Activated naive CD8-positive, alpha-beta T cell (primary cell): ENCODE measurements around the gene SLC2A11.
"Not testable (repeated sequence)": the region's sequence is repeated elsewhere in the genome, so short reads cannot be mapped to it uniquely, and the experiment has no call there.

ENCODE experiments used
- H3K27ac Mint-ChIP-seq: one replicate; pipeline ENCODE4 v1.8.0; 2021; ENCODE audit warnings: mixed read lengths
- H3K27me3 Mint-ChIP-seq: one replicate; pipeline ENCODE4 v1.8.0; 2021; ENCODE audit warnings: mixed read lengths
- H3K36me3 Mint-ChIP-seq: one replicate; pipeline ENCODE4 v1.8.0; 2021; ENCODE audit warnings: mixed read lengths
- H3K4me1 Mint-ChIP-seq: one replicate; pipeline ENCODE4 v1.8.0; 2021; ENCODE audit warnings: low read depth, mixed read lengths
- H3K4me3 Mint-ChIP-seq: one replicate; pipeline ENCODE4 v1.8.0; 2021; ENCODE audit warnings: mild to moderate bottlenecking, mixed read lengths
- H3K9me3 Mint-ChIP-seq: one replicate; pipeline ENCODE4 v1.8.0; 2021; ENCODE audit warnings: low read depth, mixed read lengths

SLC2A11 gene

GRCh38 chr22:23849009-23850006, 8.4 kb upstream of the SLC2A11 start:
- Mint-ChIP-seq H3K27me3 (no peaks in the 10 kb centered on the region), H3K9me3 (no peaks in the 10 kb centered on the region)

GRCh38 chr22:23850136-23850611, 7.5 kb upstream of the SLC2A11 start:
- Mint-ChIP-seq H3K27me3 (no peaks in the 10 kb centered on the region), H3K9me3 (no peaks in the 10 kb centered on the region), H3K27ac (no peak overlapping the region), H3K4me3 (no peak overlapping the region), H3K36me3 (no peaks in the 10 kb centered on the region), H3K4me1 (peaks cover 5% of the 10 kb centered on the region)

More at GRCh38 chr22:23849009-23850006, 8.4 kb upstream of the SLC2A11 start:
- H3K4me3 Mint-ChIP-seq: no peak overlapping the region
- peaks cover 5% of the 10 kb centered on the region for H3K4me1 Mint-ChIP-seq
- no peak overlapping the region for H3K27ac Mint-ChIP-seq
- no peaks in the 10 kb centered on the region for H3K36me3 Mint-ChIP-seq

DNA sequence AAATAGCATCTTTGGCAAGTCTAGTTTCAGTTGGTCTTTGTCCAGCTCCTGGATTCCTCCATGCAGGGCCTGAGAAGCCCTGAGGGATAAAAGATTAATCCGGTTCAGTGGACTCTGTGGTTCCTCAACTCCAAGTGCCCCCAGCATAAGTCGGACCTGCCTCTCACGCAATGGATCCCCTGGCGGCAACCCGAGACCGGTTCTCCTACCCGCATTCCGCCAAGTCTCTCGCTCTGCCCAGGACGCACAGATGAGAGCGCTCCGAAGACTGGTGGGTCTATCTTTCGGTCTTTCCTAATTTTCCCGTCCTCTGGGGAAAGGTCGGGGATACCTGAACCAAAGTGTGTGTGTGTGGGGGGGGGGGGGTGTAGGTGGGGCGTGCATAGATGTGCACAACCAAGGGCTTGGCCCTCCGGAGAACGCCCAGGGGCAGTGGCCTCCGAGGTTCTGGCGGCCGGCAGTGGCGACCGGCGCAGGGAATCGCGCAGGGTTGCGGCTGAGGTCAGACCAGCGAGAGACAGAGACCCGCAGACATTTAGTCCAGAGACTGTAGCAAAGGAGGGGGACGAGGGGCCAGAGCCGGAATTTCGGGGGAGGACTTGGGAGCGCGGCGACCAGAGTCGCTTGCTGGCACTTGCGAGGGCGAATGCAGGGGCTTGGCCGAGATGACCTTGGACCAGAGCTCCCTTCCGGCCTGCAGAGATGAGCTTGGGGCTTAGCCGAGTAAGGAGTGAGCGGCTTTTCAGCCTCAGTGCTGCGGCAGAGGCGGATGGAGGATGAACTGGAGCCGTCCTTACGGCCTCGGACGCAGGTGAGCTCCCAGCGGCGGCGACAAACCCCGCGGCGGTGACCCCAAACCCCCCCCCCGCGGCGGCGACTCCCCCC, 712 bp upstream of the SLC2A11 start:
- Mint-ChIP-seq H3K27ac (no peak overlapping the region), H3K9me3 (no peaks in the 10 kb centered on the region), H3K36me3 (no peaks in the 10 kb centered on the region), H3K27me3 (no peaks in the 10 kb centered on the region), H3K4me3 (peak overlapping the region; percentile 92), H3K4me1 (peaks cover 14% of the 10 kb centered on the region)

GRCh38 chr22:23858484-23858815, 775 bp downstream of the SLC2A11 start:
- H3K4me1 Mint-ChIP-seq: peaks cover 16% of the 10 kb centered on the region
- H3K9me3 Mint-ChIP-seq: no peaks in the 10 kb centered on the region
- peak overlapping the region; percentile 92 for H3K4me3 Mint-ChIP-seq
- H3K27ac Mint-ChIP-seq: peak overlapping the region; percentile 77
- peaks cover 3% of the 10 kb centered on the region for H3K36me3 Mint-ChIP-seq
- H3K27me3 Mint-ChIP-seq: no peaks in the 10 kb centered on the region

GRCh38 chr22:23859201-23859600, 1.5 kb downstream of the SLC2A11 start:
- Mint-ChIP-seq H3K4me1 (peaks cover 16% of the 10 kb centered on the region), H3K4me3 (peak overlapping the region; percentile 92), H3K9me3 (no peaks in the 10 kb centered on the region), H3K27me3 (no peaks in the 10 kb centered on the region), H3K36me3 (peaks cover 3% of the 10 kb centered on the region), H3K27ac (no peak overlapping the region)

GRCh38 chr22:23860187-23860586, 2.5 kb downstream of the SLC2A11 start:
- peaks cover 16% of the 10 kb centered on the region for H3K4me1 Mint-ChIP-seq
- not testable (repeated sequence) for H3K27me3 Mint-ChIP-seq, H3K4me3 Mint-ChIP-seq, H3K9me3 Mint-ChIP-seq, H3K36me3 Mint-ChIP-seq, H3K27ac Mint-ChIP-seq

GRCh38 chr22:23862103-23862502, 4.4 kb downstream of the SLC2A11 start:
- peaks cover 7% of the 10 kb centered on the region for H3K36me3 Mint-ChIP-seq
- peaks cover 16% of the 10 kb centered on the region for H3K4me1 Mint-ChIP-seq
- H3K27ac Mint-ChIP-seq: no peak overlapping the region
- no peak overlapping the region for H3K4me3 Mint-ChIP-seq
- H3K27me3 Mint-ChIP-seq: no peaks in the 10 kb centered on the region
- no peaks in the 10 kb centered on the region for H3K9me3 Mint-ChIP-seq

DNA sequence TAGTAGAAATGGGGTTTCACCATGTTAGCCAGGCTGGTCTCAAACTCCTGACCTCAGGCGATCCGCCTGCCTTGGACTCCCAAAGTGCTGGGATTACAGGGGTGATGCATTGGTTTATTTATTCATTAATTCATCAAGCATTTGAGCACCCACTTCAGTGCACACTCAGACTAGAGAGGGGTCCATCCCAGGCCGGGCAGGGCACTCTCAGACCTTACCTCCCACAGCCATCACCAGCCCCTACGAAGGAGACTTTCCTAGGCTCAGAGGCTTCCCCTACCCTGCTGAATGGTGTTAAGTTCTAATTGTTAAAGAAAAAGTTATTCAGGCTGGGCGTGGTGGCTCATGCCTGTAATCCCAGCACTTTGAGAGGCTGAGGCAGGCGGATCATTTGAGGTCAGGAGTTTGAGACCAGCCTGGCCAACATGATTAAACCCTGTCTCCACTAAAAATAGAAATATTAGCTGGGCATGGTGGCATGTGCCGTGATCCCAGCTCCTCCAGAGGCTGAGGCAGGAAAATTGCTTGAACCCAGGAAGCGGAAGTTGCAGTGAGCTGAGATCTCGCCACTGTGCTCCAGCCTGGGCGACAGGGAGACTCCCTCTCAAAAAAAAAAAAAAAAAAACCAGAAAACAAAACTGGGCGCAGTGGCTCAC, 7.0 kb downstream of the SLC2A11 start:
- H3K27me3 Mint-ChIP-seq, H3K36me3 Mint-ChIP-seq, H3K27ac Mint-ChIP-seq, H3K4me3 Mint-ChIP-seq, H3K9me3 Mint-ChIP-seq, H3K4me1 Mint-ChIP-seq: not testable (repeated sequence)

DNA sequence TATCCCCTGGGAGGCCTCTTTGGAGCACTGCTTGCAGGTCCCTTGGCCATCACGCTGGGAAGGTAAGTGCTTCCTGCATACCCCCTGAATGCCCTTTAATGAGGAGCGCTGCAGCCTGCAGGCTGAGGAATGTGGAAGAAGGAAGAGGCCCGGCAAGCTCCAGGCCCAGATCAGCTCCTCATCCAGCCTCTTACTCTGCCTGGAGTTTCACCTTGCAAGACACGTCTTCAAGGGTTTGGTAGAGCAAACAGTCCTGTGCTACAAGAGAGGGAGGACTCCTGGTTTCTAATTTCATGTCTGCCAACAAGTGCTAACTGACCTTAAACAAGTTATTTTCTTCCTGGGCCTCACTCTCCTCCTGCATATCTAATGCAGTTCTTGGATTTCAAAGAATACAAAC, 10.9 kb downstream of the SLC2A11 start:
- Mint-ChIP-seq H3K4me3 (no peak overlapping the region), H3K27me3 (no peaks in the 10 kb centered on the region), H3K9me3 (no peaks in the 10 kb centered on the region), H3K27ac (no peak overlapping the region), H3K36me3 (peaks cover 8% of the 10 kb centered on the region), H3K4me1 (no peaks in the 10 kb centered on the region)

- H3K27ac Mint-ChIP-seq: no peak overlapping the region
- no peaks in the 10 kb centered on the region for H3K27me3 Mint-ChIP-seq
- H3K4me3 Mint-ChIP-seq: no peak overlapping the region
- H3K36me3 Mint-ChIP-seq: peaks cover 12% of the 10 kb centered on the region
- no peaks in the 10 kb centered on the region for H3K4me1 Mint-ChIP-seq
- H3K9me3 Mint-ChIP-seq: no peaks in the 10 kb centered on the region
These were observed 17.2 kb downstream of the SLC2A11 start for GRCh38 chr22:23874871-23875270.

DNA sequence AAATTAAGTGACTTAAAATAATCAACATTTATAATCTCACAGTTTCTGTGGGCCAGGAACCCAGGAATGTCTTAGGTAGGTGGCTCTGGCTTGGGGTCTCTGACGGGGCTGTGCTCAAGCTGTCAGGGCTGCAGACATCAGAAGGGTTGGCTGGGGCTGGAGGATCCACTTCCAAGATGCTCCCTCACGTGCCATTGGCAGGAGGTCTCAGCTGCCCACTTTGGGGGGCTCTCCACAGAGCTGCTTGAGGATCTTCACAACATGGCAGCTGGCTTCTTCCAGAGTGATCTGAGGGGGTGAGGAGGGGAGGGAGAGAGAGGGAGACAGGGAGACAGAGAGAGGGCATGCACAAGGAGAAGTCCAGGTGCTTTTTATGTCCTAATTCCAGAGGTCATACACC, 18.1 kb downstream of the SLC2A11 start:
- H3K9me3 Mint-ChIP-seq: no peaks in the 10 kb centered on the region
- no peaks in the 10 kb centered on the region for H3K27me3 Mint-ChIP-seq
- no peak overlapping the region for H3K27ac Mint-ChIP-seq
- H3K4me1 Mint-ChIP-seq: no peaks in the 10 kb centered on the region
- no peak overlapping the region for H3K4me3 Mint-ChIP-seq
- H3K36me3 Mint-ChIP-seq: peaks cover 9% of the 10 kb centered on the region

GRCh38 chr22:23877566-23877965, 19.9 kb downstream of the SLC2A11 start:
- no peaks in the 10 kb centered on the region for H3K4me1 Mint-ChIP-seq
- H3K36me3 Mint-ChIP-seq: peaks cover 9% of the 10 kb centered on the region
- no peaks in the 10 kb centered on the region for H3K9me3 Mint-ChIP-seq
- no peaks in the 10 kb centered on the region for H3K27me3 Mint-ChIP-seq
- H3K4me3 Mint-ChIP-seq: no peak overlapping the region
- no peak overlapping the region for H3K27ac Mint-ChIP-seq

DNA sequence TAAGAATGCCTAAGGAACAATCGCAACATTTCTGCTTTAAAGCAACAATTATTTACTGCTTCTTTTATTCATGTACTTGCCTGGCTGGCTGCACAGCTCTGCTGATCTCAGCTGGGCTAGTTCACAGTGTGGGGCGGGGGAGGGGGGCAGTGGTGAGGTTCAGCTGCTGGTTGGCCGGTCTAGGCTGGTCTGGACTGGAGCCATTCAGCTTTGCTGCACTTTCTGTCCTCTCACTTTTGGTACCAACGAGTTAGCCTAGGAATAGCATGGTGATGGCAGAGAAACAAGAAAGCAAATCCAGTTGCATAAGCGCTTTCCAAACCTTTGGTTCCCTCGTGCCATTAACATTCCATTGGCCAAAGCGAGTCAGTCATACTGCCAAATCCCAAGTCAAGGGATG, 20.5 kb downstream of the SLC2A11 start:
- Mint-ChIP-seq H3K4me3 (no peak overlapping the region), H3K4me1 (no peaks in the 10 kb centered on the region), H3K36me3 (peaks cover 9% of the 10 kb centered on the region), H3K27me3 (no peaks in the 10 kb centered on the region), H3K27ac (no peak overlapping the region), H3K9me3 (no peaks in the 10 kb centered on the region)

DNA sequence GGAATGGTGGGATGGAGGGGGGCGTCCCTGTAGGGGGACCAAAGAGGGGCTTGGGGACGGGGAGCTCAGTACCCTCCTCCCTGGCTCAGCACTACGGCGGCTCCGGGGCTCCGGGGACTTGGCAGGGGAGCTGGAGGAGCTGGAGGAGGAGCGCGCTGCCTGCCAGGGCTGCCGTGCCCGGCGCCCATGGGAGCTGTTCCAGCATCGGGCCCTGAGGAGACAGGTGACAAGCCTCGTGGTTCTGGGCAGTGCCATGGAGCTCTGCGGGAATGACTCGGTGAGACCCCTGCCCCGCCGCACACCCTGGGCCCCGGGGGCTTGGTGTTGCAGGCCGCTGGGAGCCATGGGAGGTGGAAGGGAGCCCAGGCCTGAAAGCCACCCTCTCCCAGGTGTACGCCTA, 24.7 kb downstream of the SLC2A11 start:
- H3K4me1 Mint-ChIP-seq: no peaks in the 10 kb centered on the region
- no peak overlapping the region for H3K4me3 Mint-ChIP-seq
- H3K27ac Mint-ChIP-seq: no peak overlapping the region
- H3K9me3 Mint-ChIP-seq: no peaks in the 10 kb centered on the region
- peaks cover 6% of the 10 kb centered on the region for H3K36me3 Mint-ChIP-seq
- no peaks in the 10 kb centered on the region for H3K27me3 Mint-ChIP-seq

GRCh38 chr22:23883658-23884057, 26.0 kb downstream of the SLC2A11 start:
- Mint-ChIP-seq H3K9me3 (no peaks in the 10 kb centered on the region), H3K36me3 (peaks cover 2% of the 10 kb centered on the region), H3K27me3 (no peaks in the 10 kb centered on the region), H3K4me1 (no peaks in the 10 kb centered on the region), H3K4me3 (no peak overlapping the region), H3K27ac (no peak overlapping the region)
